ACC112 (cell line): Measurements from ENCODE around the gene ZNF513.
A peak's percentile ranks its signal among the peaks of the same experiment; 100 is the strongest.
"Not testable (repeated sequence)": the region's sequence is repeated elsewhere in the genome, so short reads cannot be mapped to it uniquely, and the experiment has no call there.

Experiments used
- H2AFZ ChIP-seq: fragments of 200-600 bp; sonication (generic); one replicate; pipeline ENCODE4 v1.6.0; 2017; ENCODE audit warnings: antibody characterized with exemption, low read length; ENCODE audit not compliant: unreplicated experiment
- H3K27ac ChIP-seq: fragments of 200-600 bp; sonication (generic); 2 replicates; pipeline ENCODE4 v1.5.1; 2014; ENCODE audit warnings: low read depth, mild to moderate bottlenecking, antibody characterized with exemption, low read length, moderate library complexity
- H3K27me3 ChIP-seq: fragments of 200-600 bp; sonication (generic); 2 replicates; pipeline ENCODE4 v1.6.1; 2014; ENCODE audit warnings: mild to moderate bottlenecking, antibody characterized with exemption, low read length, moderate library complexity, mixed read lengths; ENCODE audit not compliant: insufficient read depth
- H3K36me3 ChIP-seq: fragments of 200-600 bp; sonication (generic); 2 replicates; pipeline ENCODE4 v1.6.1; 2016; ENCODE audit warnings: mild to moderate bottlenecking, antibody characterized with exemption, low read length, moderate library complexity, mixed read lengths; ENCODE audit not compliant: insufficient read depth
- H3K4me1 ChIP-seq: fragments of 200-600 bp; sonication (generic); one replicate; pipeline ENCODE4 v1.6.1; 2016; ENCODE audit warnings: low read length, mixed read lengths; ENCODE audit not compliant: insufficient read depth, unreplicated experiment, control insufficient read depth
- H3K4me3 ChIP-seq: fragments of 200-600 bp; sonication (generic); 2 replicates; pipeline ENCODE4 v1.5.1; 2014; ENCODE audit warnings: mild to moderate bottlenecking, low read depth, low read length
- H3K79me2 ChIP-seq: fragments of 200-600 bp; sonication (generic); one replicate; pipeline ENCODE4 v1.6.0; 2016; ENCODE audit warnings: low read length; ENCODE audit not compliant: control insufficient read depth, unreplicated experiment, insufficient read depth

ZNF513 gene

DNA sequence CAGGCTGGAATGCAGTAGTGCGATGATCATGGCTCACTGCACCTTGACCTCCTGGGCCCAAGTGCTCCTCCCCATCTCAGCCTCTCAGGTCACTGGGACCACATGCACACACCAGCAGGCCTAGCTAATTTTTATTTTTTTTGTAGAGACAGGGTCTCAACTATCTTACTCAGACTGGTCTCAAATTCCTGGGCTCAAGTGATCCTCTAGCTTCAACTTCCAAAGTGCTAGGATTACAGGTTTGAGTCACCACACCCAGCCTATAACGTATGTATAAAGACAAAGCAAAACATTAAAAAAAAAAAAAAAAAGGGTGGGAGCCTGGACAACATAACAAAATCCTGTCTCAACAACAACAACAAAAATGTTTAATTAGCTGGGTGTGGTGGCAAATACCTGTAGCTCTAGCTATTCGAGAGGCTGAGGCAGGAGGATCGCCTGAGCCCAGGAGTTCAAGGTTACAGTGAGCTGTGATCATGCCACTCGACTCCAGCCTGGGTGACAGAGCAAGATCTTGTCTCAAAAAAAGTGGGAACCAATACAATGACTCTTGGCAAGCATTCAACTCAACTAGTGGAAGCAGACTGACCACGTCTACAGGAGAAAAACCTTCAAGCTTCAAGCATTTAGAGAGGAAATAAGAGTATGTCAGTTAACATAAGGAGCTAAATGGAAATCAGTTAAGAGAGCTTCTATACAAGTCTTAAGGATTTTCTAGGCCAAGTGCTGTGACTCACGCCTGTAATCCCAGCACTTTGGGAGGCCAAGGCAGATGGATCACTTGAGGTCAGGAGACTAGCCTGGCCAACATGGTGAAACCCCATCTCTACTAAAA, 26.6 kb downstream of the ZNF513 start:
- Histone ChIP-seq H3K4me3 (peak overlapping the region; percentile 7; the same call in 1 of the 2 replicates), H3K79me2 (peaks cover 66% of the 10 kb centered on the region), H3K4me1 (peaks cover 20% of the 10 kb centered on the region), H3K36me3 (no peaks in the 10 kb centered on the region), H3K27me3 (no peaks in the 10 kb centered on the region), H2AFZ (no peak overlapping the region), H3K27ac (peak overlapping the region; percentile 57)

DNA sequence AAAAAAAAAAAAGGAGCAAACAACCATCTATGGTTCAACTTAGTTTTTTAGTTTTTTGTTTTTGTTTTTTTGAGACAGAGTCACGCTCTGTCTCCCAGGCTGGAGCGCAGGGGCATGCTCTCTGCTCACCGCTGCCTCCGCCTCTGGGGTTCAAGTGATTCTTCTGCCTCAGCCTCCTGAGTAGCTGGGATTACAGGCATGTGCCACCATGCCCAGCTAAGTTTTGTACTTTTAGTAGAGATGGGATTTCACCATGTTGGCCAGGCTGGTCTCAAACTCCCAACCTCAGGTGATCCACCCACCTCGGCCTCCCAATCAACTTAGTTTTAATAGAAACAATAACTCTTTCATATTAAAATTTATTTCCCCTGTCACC, 27.2 kb downstream of the ZNF513 start:
- H2AFZ ChIP-seq, H3K27me3 ChIP-seq, H3K27ac ChIP-seq, H3K4me3 ChIP-seq, H3K36me3 ChIP-seq: not testable (repeated sequence)
- Histone ChIP-seq H3K4me1 (peaks cover 19% of the 10 kb centered on the region), H3K79me2 (peaks cover 65% of the 10 kb centered on the region)

DNA sequence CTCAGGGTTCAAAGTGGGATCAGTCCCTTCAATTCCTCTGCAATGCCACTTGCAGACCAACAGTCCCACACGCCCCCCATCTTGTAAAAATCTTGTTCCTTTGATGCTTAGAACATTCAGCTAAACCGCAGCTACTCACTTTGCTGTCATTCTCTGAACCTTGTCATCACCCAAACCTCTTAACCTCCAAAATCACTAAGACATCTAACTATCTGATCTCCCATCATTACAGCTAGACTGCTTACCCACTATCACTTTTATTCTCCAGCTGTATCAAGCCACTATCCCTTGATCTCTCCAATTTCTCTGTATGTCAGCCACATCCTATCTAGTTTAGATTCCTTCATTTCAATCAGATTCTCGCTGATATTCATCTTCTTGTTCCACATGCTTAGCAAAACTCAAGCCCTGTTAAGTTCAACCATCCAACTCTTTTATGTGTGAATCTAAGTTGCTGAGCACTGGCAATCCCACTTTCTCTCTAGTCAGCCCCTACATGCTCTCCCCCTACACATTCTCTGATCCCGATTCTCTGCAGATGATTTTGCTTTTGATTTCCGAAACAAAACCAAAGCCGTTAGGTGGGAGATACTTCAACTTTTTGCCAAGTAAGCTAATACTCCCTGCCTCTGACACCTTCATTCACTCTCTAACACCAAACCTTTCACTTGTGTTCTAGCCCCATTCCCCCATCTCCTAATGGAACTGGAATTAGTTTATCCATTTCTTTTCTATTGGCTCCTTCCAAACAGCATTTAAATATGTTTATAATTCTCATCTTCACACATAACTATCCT, 28.5 kb downstream of the ZNF513 start:
- Histone ChIP-seq H3K27me3 (no peaks in the 10 kb centered on the region), H3K27ac (no peak overlapping the region), H3K79me2 (peaks cover 65% of the 10 kb centered on the region), H3K4me3 (no peak overlapping the region), H2AFZ (no peak overlapping the region), H3K36me3 (no peaks in the 10 kb centered on the region), H3K4me1 (peaks cover 19% of the 10 kb centered on the region)

DNA sequence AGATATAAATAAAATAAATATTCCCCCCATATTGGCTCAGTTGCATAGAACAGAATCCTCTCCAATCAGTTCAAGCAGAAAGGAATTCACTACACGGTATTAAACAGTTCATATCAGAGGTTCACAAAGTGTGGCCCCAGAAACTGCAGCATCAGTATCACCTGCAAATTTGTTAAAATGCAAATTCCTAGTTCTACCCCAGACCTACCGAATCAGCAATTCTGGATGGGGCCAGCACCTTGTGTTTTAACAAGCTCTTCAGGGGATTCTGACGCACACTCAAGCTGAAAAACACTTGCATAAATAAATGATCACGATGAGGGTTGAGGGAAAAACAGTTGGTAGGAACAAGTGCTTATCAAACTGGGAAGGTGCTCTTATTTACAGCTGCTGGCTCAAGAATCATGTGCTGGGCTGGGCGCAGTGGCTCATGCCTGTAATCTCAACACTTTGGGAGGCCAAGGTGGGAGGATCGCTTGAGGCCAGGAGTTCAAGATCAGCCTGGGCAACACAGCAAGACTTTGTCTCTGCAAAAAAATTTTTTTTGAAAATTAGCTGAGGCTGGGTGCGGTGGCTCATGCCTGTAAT, 30.3 kb downstream of the ZNF513 start:
- Histone ChIP-seq H3K4me3 (no peak overlapping the region), H3K4me1 (peaks cover 17% of the 10 kb centered on the region), H3K27ac (no peak overlapping the region), H2AFZ (no peak overlapping the region), H3K36me3 (no peaks in the 10 kb centered on the region), H3K27me3 (no peaks in the 10 kb centered on the region), H3K79me2 (peaks cover 61% of the 10 kb centered on the region)

DNA sequence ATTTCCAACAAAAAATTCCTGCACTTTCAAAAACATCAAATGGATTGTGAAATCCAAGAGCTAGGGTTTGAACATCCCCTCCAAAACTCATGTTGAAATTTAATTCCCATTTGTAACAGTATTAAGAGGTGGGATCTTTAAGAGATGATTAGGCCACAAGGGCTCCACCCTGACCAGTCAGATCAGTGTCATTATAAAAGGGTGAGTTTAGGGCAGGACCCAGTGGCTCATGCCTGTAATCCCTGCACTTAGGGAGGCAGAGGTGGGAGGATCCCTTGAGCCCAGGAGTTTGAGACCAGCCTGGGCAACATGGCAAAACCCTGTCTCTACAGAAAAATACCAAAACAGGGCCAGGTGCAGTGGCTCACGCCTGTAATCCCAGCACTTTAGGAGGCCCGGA, 32.9 kb downstream of the ZNF513 start:
- Histone ChIP-seq H3K4me3 (no peak overlapping the region), H3K36me3 (no peaks in the 10 kb centered on the region), H3K27me3 (no peaks in the 10 kb centered on the region), H3K27ac (no peak overlapping the region), H3K4me1 (peaks cover 4% of the 10 kb centered on the region), H3K79me2 (peaks cover 49% of the 10 kb centered on the region), H2AFZ (no peak overlapping the region)

DNA sequence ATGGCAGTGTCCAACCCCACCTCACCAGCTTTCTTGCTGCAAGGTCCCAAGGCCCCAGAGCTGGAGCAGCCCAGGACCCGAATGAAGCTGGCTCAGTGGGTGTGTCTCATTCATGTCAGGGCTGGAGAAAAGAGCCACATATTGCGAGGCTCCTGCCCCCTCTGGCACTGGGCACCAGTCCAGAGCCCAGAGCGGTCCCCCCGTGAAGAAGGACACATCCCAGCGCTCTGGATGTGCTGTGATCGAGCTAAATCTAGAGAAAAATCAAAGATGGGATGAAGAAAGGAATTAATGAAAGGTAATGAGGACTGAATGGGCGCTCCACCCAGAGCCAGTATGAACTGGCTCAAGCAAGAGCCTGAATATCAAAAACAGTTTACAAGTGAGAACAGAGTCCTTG, 44.4 kb downstream of the ZNF513 start:
- Histone ChIP-seq H3K36me3 (peaks cover 16% of the 10 kb centered on the region; the same call in 1 of the 2 replicates), H3K27me3 (no peaks in the 10 kb centered on the region), H3K4me3 (no peak overlapping the region), H3K4me1 (no peaks in the 10 kb centered on the region), H3K79me2 (no peaks in the 10 kb centered on the region), H2AFZ (no peak overlapping the region), H3K27ac (no peak overlapping the region)

DNA sequence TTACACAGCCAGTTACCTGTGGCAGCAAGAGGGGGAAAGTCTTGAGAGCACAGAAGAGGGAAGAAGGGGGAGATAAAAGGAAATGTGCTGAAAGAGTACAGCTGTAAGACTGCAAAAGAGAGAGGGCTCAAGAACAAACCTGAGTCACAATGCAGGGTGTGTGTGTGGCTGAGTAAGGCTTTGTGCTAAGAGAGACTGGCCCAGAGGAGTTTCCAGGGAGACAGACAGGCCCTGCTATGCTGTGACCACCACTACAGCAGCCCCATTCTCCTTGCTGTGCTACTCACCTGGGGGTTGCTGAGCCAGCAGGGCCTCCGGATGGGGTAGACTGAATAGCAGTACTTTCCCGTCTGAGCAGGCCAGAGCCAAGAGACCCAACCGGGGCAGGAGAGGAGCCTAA, 45.2 kb downstream of the ZNF513 start:
- H3K36me3 ChIP-seq, result peaks cover 13% of the 10 kb centered on the region; the same call in 1 of the 2 replicates
- H3K79me2 ChIP-seq, result no peaks in the 10 kb centered on the region
- no peak overlapping the region for H3K27ac ChIP-seq
- H3K27me3 ChIP-seq, result no peaks in the 10 kb centered on the region
- no peaks in the 10 kb centered on the region for H3K4me1 ChIP-seq
- no peak overlapping the region for H3K4me3 ChIP-seq
- H2AFZ ChIP-seq, result no peak overlapping the region
